ENCODE results near the gene PKIG.

DNA sequence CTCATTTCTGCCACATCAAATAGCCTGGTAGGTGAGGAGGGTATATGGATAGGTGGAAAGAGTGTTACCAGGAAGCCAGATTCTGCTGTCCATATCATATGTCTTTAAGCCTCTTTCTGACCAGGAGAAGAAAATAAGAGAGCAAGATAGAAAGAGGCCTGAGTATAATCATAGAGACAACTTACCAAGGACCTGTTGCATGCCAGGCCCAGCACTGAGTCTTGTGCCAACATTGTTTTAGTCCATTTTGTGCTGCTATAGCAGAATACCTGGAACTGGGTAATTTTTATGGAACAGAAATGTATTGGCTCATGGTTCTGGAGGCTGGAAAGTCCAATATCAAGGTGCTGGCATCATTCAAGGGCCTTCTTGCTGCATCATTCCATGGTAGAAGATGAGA is 76.4 kb downstream of the PKIG start:
- TF ChIP-seq, protein P1, sequence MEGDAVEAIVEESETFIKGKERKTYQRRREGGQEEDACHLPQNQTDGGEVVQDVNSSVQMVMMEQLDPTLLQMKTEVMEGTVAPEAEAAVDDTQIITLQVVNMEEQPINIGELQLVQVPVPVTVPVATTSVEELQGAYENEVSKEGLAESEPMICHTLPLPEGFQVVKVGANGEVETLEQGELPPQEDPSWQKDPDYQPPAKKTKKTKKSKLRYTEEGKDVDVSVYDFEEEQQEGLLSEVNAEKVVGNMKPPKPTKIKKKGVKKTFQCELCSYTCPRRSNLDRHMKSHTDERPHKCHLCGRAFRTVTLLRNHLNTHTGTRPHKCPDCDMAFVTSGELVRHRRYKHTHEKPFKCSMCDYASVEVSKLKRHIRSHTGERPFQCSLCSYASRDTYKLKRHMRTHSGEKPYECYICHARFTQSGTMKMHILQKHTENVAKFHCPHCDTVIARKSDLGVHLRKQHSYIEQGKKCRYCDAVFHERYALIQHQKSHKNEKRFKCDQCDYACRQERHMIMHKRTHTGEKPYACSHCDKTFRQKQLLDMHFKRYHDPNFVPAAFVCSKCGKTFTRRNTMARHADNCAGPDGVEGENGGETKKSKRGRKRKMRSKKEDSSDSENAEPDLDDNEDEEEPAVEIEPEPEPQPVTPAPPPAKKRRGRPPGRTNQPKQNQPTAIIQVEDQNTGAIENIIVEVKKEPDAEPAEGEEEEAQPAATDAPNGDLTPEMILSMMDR (IDR thresholded peaks at IDR 0.05; ENCODE audit: borderline replicate concordance, extremely low read depth, low read length, poor library complexity, severe bottlenecking) = no peak
- TF ChIP-seq EZH2 (IDR thresholded peaks at IDR 0.05; ENCODE audit: borderline replicate concordance, low read depth, low read length, severe bottlenecking) = no peak
